IMR-90 (cell line): ENCODE results near the gene GANC. TPM values are rescaled to one million over a fixed set of nuclear protein-coding genes. Genes with fewer than 3 reads are reported as not detected.

ENCODE experiments used
- ATAC-seq: fragments of 200-7000 bp; cut with Tn5 transposase; 2 replicates; pipeline ENCODE4 v1.9.1; 2020; ENCODE audit warnings: low read depth, mild to moderate bottlenecking, moderate library complexity
- BruUV-seq: library from RNA; stranded (reverse); fragments of 400-500 nt; replicated peaks from 2 replicates; lab custom pipeline; 2021; lab: Mats Ljungman, UMichigan
- CTCF ChIA-PET: fragments of 300-600 bp; formaldehyde crosslinking; extraction: SDS; loops from one replicate; lab custom pipeline; 2021; ENCODE audit warnings: antibody characterized with exemption; lab: Yijun Ruan, JAX
- POLR2A ChIA-PET: fragments of 300-600 bp; sonication (Branson Sonifier 250); formaldehyde crosslinking; loops from one replicate; lab custom pipeline; 2022; ENCODE audit warnings: antibody characterized with exemption; ENCODE audit not compliant: unreplicated experiment; lab: Charles Lee
- DNase-seq: peaks from one replicate; pipeline ENCODE4 v3.0.0; 2013
- H2AFZ ChIP-seq: replicated peaks from 2 replicates; pipeline ENCODE3; 2013; ENCODE audit warnings: low read length, mild to moderate bottlenecking; ENCODE audit not compliant: poor library complexity
- H2AK5ac ChIP-seq: 2 replicates; pipeline ENCODE4 v1.6.1; 2013; ENCODE audit warnings: low read depth, low read length, inconsistent platforms
- H2AK9ac ChIP-seq: replicated peaks from 2 replicates; pipeline ENCODE3; 2013; ENCODE audit warnings: mild to moderate bottlenecking, low read depth, low read length, moderate library complexity; ENCODE audit not compliant: poor library complexity
- H2BK120ac ChIP-seq: 2 replicates; pipeline ENCODE4 v1.6.1; 2013; ENCODE audit warnings: low read depth, low read length, inconsistent platforms
- H2BK15ac ChIP-seq: 3 replicates; pipeline ENCODE4 v1.6.1; 2013; ENCODE audit warnings: low read depth, low read length, inconsistent platforms
- H2BK20ac ChIP-seq: 2 replicates; pipeline ENCODE4 v1.6.1; 2013; ENCODE audit warnings: low read depth, mild to moderate bottlenecking, inconsistent platforms, low read length, moderate library complexity
- H2BK5ac ChIP-seq: 2 replicates; pipeline ENCODE4 v1.6.1; 2013; ENCODE audit warnings: mild to moderate bottlenecking, low read depth, low read length, inconsistent platforms; ENCODE audit not compliant: poor library complexity, severe bottlenecking
- H3K14ac ChIP-seq: replicated peaks from 2 replicates; pipeline ENCODE4 v1.6.1; 2013; ENCODE audit warnings: low read depth, low read length, inconsistent platforms
- H3K18ac ChIP-seq: 2 replicates; pipeline ENCODE4 v1.6.1; 2013; ENCODE audit warnings: low read depth, low read length, control low read depth
- H3K23ac ChIP-seq: 2 replicates; pipeline ENCODE4 v1.6.1; 2013; ENCODE audit warnings: low read depth, low read length, inconsistent platforms
- H3K27ac ChIP-seq: 2 replicates; pipeline ENCODE4 v1.5.1; 2013; ENCODE audit warnings: mild to moderate bottlenecking, control low read depth, low read length; ENCODE audit not compliant: insufficient read depth
- H3K27me3 ChIP-seq: 2 replicates; pipeline ENCODE4 v1.6.1; 2013; ENCODE audit warnings: low read length; ENCODE audit not compliant: control insufficient read depth, insufficient read depth
- H3K36me3 ChIP-seq: 2 replicates; pipeline ENCODE4 v1.6.1; 2013; ENCODE audit warnings: low read length, mixed read lengths; ENCODE audit not compliant: control insufficient read depth, insufficient read depth
- H3K4ac ChIP-seq: 2 replicates; pipeline ENCODE4 v1.6.1; 2013; ENCODE audit warnings: low read depth, low read length, inconsistent platforms
- H3K4me1 ChIP-seq: 2 replicates; pipeline ENCODE4 v1.6.1; 2013; ENCODE audit warnings: low read length, mixed read lengths; ENCODE audit not compliant: control insufficient read depth, insufficient read depth
- H3K4me2 ChIP-seq: 2 replicates; pipeline ENCODE4 v1.6.1; 2013; ENCODE audit warnings: low read depth, mild to moderate bottlenecking, control low read depth, low read length, moderate library complexity
- H3K4me3 ChIP-seq: 2 replicates; pipeline ENCODE4 v1.5.1; 2013; ENCODE audit warnings: low read depth, mild to moderate bottlenecking, control low read depth, low read length, moderate library complexity; ENCODE audit not compliant: insufficient read depth
- H3K56ac ChIP-seq: 2 replicates; pipeline ENCODE4 v1.6.1; 2013; ENCODE audit warnings: low read length, inconsistent platforms; ENCODE audit not compliant: insufficient read depth; ENCODE audit errors: extremely low read depth
- H3K79me1 ChIP-seq, 2 experiments: 2 replicates each; pipeline ENCODE4 v1.6.1; 2013; ENCODE audit warnings: low read length in 2 of 2, inconsistent platforms in 1 of 2, low read depth in 1 of 2
- H3K9ac ChIP-seq: 2 replicates; pipeline ENCODE4 v1.6.1; 2013; ENCODE audit warnings: low read depth, low read length, control low read depth
- H3K9me1 ChIP-seq: 2 replicates; pipeline ENCODE4 v1.6.1; 2013; ENCODE audit warnings: low read length, inconsistent platforms; ENCODE audit not compliant: insufficient read depth
- H3K9me3 ChIP-seq: 2 replicates; pipeline ENCODE4 v1.6.1; 2013; ENCODE audit warnings: low read length; ENCODE audit not compliant: control insufficient read depth, insufficient read depth
- H4K20me1 ChIP-seq: 2 replicates; pipeline ENCODE4 v1.6.1; 2013; ENCODE audit warnings: low read length, inconsistent platforms; ENCODE audit not compliant: insufficient read depth
- H4K5ac ChIP-seq: 2 replicates; pipeline ENCODE4 v1.6.1; 2013; ENCODE audit warnings: mild to moderate bottlenecking, low read depth, low read length, control low read depth
- H4K8ac ChIP-seq, 2 experiments: 2 replicates each; pipeline ENCODE4 v1.6.1; 2013; ENCODE audit warnings: low read depth in 2 of 2, low read length in 2 of 2, control low read depth in 1 of 2, inconsistent platforms in 1 of 2
- H4K91ac ChIP-seq: 2 replicates; pipeline ENCODE4 v1.6.1; 2013; ENCODE audit warnings: low read depth, low read length, inconsistent platforms; ENCODE audit not compliant: insufficient read depth
- BHLHE40 ChIP-seq: fragments of 150-350 bp; IDR thresholded peaks from 2 replicates; pipeline ENCODE4 v1.6.1; 2016; ENCODE audit warnings: mild to moderate bottlenecking, low read depth, low read length
- CHD1 ChIP-seq: IDR thresholded peaks from 2 replicates; pipeline ENCODE4 v1.6.1; 2012; ENCODE audit warnings: low read depth, low read length, improper control_type of control experiment
- CTCF ChIP-seq: conservative IDR thresholded peaks from 2 replicates; pipeline ENCODE4 v1.5.1; 2012; ENCODE audit warnings: mild to moderate bottlenecking, low read depth, low read length, improper control_type of control experiment
- FOS ChIP-seq: fragments of 150-350 bp; IDR thresholded peaks from 2 replicates; pipeline ENCODE4 v1.6.1; 2016; ENCODE audit warnings: low read depth, low read length
- MAFK ChIP-seq: IDR thresholded peaks from 2 replicates; pipeline ENCODE4 v1.6.1; 2012; ENCODE audit warnings: low read depth, low read length, improper control_type of control experiment
- MAZ ChIP-seq: IDR thresholded peaks from 2 replicates; pipeline ENCODE4 v1.6.1; 2012; ENCODE audit warnings: low read depth, mild to moderate bottlenecking, low read length, improper control_type of control experiment, moderate library complexity, borderline replicate concordance
- NFE2L2 ChIP-seq: fragments of 150-350 bp; IDR thresholded peaks from 2 replicates; pipeline ENCODE4 v1.6.1; 2016; ENCODE audit warnings: low read depth, mild to moderate bottlenecking, low read length
- RAD21 ChIP-seq: IDR thresholded peaks from 2 replicates; pipeline ENCODE4 v1.6.1; 2012; ENCODE audit warnings: low read length, improper control_type of control experiment
- RCOR1 ChIP-seq: IDR thresholded peaks from 2 replicates; pipeline ENCODE4 v1.6.1; 2012; ENCODE audit warnings: mild to moderate bottlenecking, low read length, improper control_type of control experiment; ENCODE audit not compliant: insufficient replicate concordance
- SMC3 ChIP-seq: fragments of 150-350 bp; IDR thresholded peaks from 2 replicates; pipeline ENCODE4 v1.6.1; 2016; ENCODE audit warnings: low read depth, mild to moderate bottlenecking, antibody characterized with exemption, low read length, moderate library complexity
- WGBS, 2 experiments: methylation state at CpG; one replicate each; pipeline versions ENCODE4 v1.1.5 to v1.1.7; 2013; ENCODE audit warnings: missing lambda C conversion rate in 2 of 2; ENCODE audit not compliant: insufficient read length in 1 of 2; ENCODE audit errors: extremely low coverage in 2 of 2; 5-methylcytosine and 5-hydroxymethylcytosine counted together
- dilution Hi-C: fragments of 300-500 bp; cut with HindIII; formaldehyde crosslinking; loops from one replicate; pipeline ENCODE4 v1.14.3; 2018; ENCODE audit warnings: low sequenced_read_pairs; ENCODE audit not compliant: unreplicated experiment
- in situ Hi-C: fragments of 300-500 bp; cut with MboI; formaldehyde crosslinking; loops from 3 replicates; pipeline ENCODE4 v1.14.3; 2019; ENCODE audit warnings: low sequenced_read_pairs, inconsistent platforms, mixed read lengths
- intact Hi-C: fragments of 100-400 bp; cut with micrococcal nuclease; formaldehyde crosslinking; loops from 2 replicates; pipeline ENCODE4 v1.10.0; 2022
- polyA plus RNA-seq, 3 experiments: library from polyadenylated mRNA; depleted of rRNA; stranded (reverse); fragments of >200 nt; gene quantifications; 2 replicates each; pipeline ENCODE4 v1.2.3, GENCODE V29; 2012; ENCODE audit warnings: low replicate concordance in 1 of 3
- total RNA-seq: library from RNA; depleted of rRNA; stranded (reverse); fragments of >200 nt; gene quantifications from 2 replicates; pipeline ENCODE4 v1.2.3, GENCODE V29; 2012

Gene GANC
- total and polyA plus RNA-seq, 2 of the 4 experiments (the other 2 are of a cell fraction), result 7.1 to 19.2 TPM

- Histone ChIP-seq H2BK5ac (no peak overlapping the region), H4K8ac (no peak overlapping the region), H3K9me3 (peaks cover 5% of the 10 kb centered on the region), H3K18ac (no peak overlapping the region), H3K36me3 (no peaks in the 10 kb centered on the region), H3K4me3 (no peak overlapping the region), H3K27ac (no peak overlapping the region), H2AFZ (no peak overlapping the region), H2AK5ac (no peak overlapping the region), H2BK20ac (no peak overlapping the region), H3K56ac (no peak overlapping the region), H3K27me3 (no peaks in the 10 kb centered on the region), H3K9me1 (peaks cover 1% of the 10 kb centered on the region; the same call in 1 of the 2 replicates), H3K4me1 (0 out of 2 replicates have a peak, but pooled peaks cover 2% of the 10 kb centered on the region), H3K9ac (no peak overlapping the region), H3K4me2 (no peak overlapping the region), H4K91ac (no peak overlapping the region), H3K4ac (no peak overlapping the region), H3K79me1 (no peaks in the 10 kb centered on the region), H4K5ac (no peak overlapping the region), H4K20me1 (no peaks in the 10 kb centered on the region), H3K14ac (no peak overlapping the region), H2AK9ac (no peak overlapping the region), H3K23ac (no peak overlapping the region), H2BK15ac (no peak overlapping the region), H2BK120ac (no peak overlapping the region)
- TF ChIP-seq CHD1 (no peak), FOS (no peak), MAFK (no peak), NFE2L2 (no peak), BHLHE40 (no peak), RCOR1 (no peak), CTCF (no peak), RAD21 (no peak), MAZ (no peak), SMC3 (no peak)
- intact Hi-C loops (no loop called here), dilution Hi-C loops (no loop called here), in situ Hi-C loops (loop anchor here (5.0 kb wide), 1 partner anchor 101 kb away; no protein-coding TSS in a partner anchor)
- WGBS, 2 experiments, result 33% methylated on average over 1 of the region's 8 CpGs; no CpG with 5 or more reads in 1 of the 2 experiments
- ATAC-seq, result no peak
- BruUV-seq, result no TSS peak
- ChIA-PET CTCF (no interaction called here), POLR2A (interaction anchor here (1.3 kb wide), 1 partner anchor 105 kb away, joined by 3 read pairs; the partner anchor contains the start of genes GANC and TMEM87A)
- DNase-seq, result no peak
Observed at GRCh38 chr15:42378011-42378410, 105.0 kb downstream of the GANC start.
